GM12878 (cell line): Measurements from ENCODE around the gene GRK2. TPM values are rescaled to one million over a fixed set of nuclear protein-coding genes. Genes with fewer than 3 reads are reported as not detected.

Experiments
- ATAC-seq: fragments of 200-7000 bp; cut with Tn5 transposase; 3 replicates; pipeline ENCODE4 v1.9.1; 2020; ENCODE audit warnings: mild to moderate bottlenecking, moderate library complexity
- BruUV-seq: library from RNA; stranded (reverse); fragments of 400-500 nt; replicated peaks from 2 replicates; lab custom pipeline; 2021; lab: Mats Ljungman, UMichigan
- CTCF ChIA-PET: fragments of 300-600 bp; sonication (Branson Sonifier 250); formaldehyde crosslinking; extraction: SDS; loops from one replicate; lab custom pipeline; 2021; ENCODE audit warnings: inconsistent platforms; lab: Yijun Ruan, JAX
- POLR2A ChIA-PET: fragments of 350-600 bp; formaldehyde crosslinking; extraction: SDS; loops from one replicate; lab custom pipeline; 2021; ENCODE audit warnings: inconsistent platforms; lab: Charles Lee
- RAD21 ChIA-PET: fragments of 300-600 bp; sonication (Branson Sonifier 250); formaldehyde crosslinking; loops from one replicate; lab custom pipeline; 2023; ENCODE audit warnings: antibody characterized with exemption; ENCODE audit not compliant: unreplicated experiment; lab: Charles Lee
- SMC1A ChIA-PET: fragments of 300-600 bp; sonication (Branson Sonifier 250); formaldehyde crosslinking; loops from one replicate; lab custom pipeline; 2023; ENCODE audit not compliant: unreplicated experiment, uncharacterized antibody; lab: Charles Lee
- DNase-seq: peaks from one replicate; pipeline ENCODE4 v3.0.0-alpha.2; 2011; ENCODE audit warnings: low read depth, low spot score
- FAIRE-seq: peaks from 3 replicates; lab custom pipeline; 2011; peaks lifted over from hg19 to GRCh38; lab: Jason Lieb, UNC
- H2AFZ ChIP-seq: 2 replicates; pipeline ENCODE4 v1.6.0; 2011; ENCODE audit warnings: low read depth, low read length, control low read depth; ENCODE audit not compliant: control insufficient read depth
- H3K27ac ChIP-seq: 2 replicates; pipeline ENCODE4 v1.5.1; 2011; ENCODE audit warnings: control low read depth; ENCODE audit not compliant: control insufficient read depth, insufficient read depth
- H3K27me3 ChIP-seq, 2 experiments: replicated peaks in 1 of 2; 2 replicates each; pipeline versions ENCODE4 v1.6.0 to v1.6.1; 2011; ENCODE audit warnings: low read length in 1 of 2; ENCODE audit not compliant: control insufficient read depth in 2 of 2, insufficient read depth in 2 of 2
- H3K36me3 ChIP-seq, 2 experiments: 2 replicates each; pipeline ENCODE4 v1.5.1; 2011; ENCODE audit warnings: low read length in 1 of 2; ENCODE audit not compliant: control insufficient read depth in 2 of 2, insufficient read depth in 2 of 2
- H3K4me1 ChIP-seq: 2 replicates; pipeline ENCODE4 v1.6.1; 2011; ENCODE audit warnings: mild to moderate bottlenecking, low read length, moderate library complexity, mixed read lengths; ENCODE audit not compliant: control insufficient read depth, insufficient read depth
- H3K4me2 ChIP-seq: 2 replicates; pipeline ENCODE4 v1.6.0; 2011; ENCODE audit warnings: control low read depth; ENCODE audit not compliant: control insufficient read depth, insufficient read depth
- H3K4me3 ChIP-seq: fragments of 200-600 bp; sonication (generic); 2 replicates; pipeline ENCODE4 v1.5.1; 2016
- H3K79me2 ChIP-seq: 2 replicates; pipeline ENCODE4 v1.6.0; 2011; ENCODE audit warnings: low read length; ENCODE audit not compliant: control insufficient read depth, insufficient read depth
- H3K9ac ChIP-seq: 2 replicates; pipeline ENCODE4 v1.8.0; 2011; ENCODE audit warnings: low read length, control low read depth, mixed read lengths; ENCODE audit not compliant: control insufficient read depth, insufficient read depth
- H3K9me3 ChIP-seq: replicated peaks from 3 replicates; pipeline ENCODE4 v1.5.1; 2011; ENCODE audit warnings: mild to moderate bottlenecking, low read length; ENCODE audit not compliant: control insufficient read depth, insufficient read depth
- H4K20me1 ChIP-seq: 2 replicates; pipeline ENCODE4 v1.6.0; 2011; ENCODE audit not compliant: control insufficient read depth, insufficient read depth
- ATF7 ChIP-seq: fragments of 450-650 bp; IDR thresholded peaks from 2 replicates; pipeline ENCODE4 v1.6.1; 2016; ENCODE audit warnings: low read depth, mild to moderate bottlenecking
- BMI1 ChIP-seq: fragments of 450-650 bp; IDR thresholded peaks from 2 replicates; pipeline ENCODE4 v1.6.1; 2016; ENCODE audit warnings: mild to moderate bottlenecking, moderate library complexity, borderline replicate concordance
- EED ChIP-seq: sonication (generic); IDR thresholded peaks from 2 replicates; pipeline ENCODE4 v1.6.1; 2016; ENCODE audit warnings: antibody characterized with exemption, low read depth
- IKZF1 ChIP-seq: fragments of 450-650 bp; conservative IDR thresholded peaks from 2 replicates; pipeline ENCODE4 v1.6.1; 2017; ENCODE audit warnings: antibody characterized with exemption, mild to moderate bottlenecking
- IKZF2 ChIP-seq, 2 experiments: fragments of 450-650 bp; IDR thresholded peaks; 2 replicates each; pipeline ENCODE4 v1.6.1; 2017; ENCODE audit warnings: mild to moderate bottlenecking in 2 of 2, moderate library complexity in 2 of 2
- IRF4 ChIP-seq: IDR thresholded peaks from 2 replicates; pipeline ENCODE4 v1.6.1; 2011; ENCODE audit warnings: low read depth, low read length
- POLR2A ChIP-seq: IDR thresholded peaks from 2 replicates; pipeline ENCODE4 v1.6.1; 2011; ENCODE audit warnings: low read depth, mild to moderate bottlenecking, low read length
- RCOR1 ChIP-seq: conservative IDR thresholded peaks from 2 replicates; pipeline ENCODE4 v1.6.1; 2012; ENCODE audit warnings: low read depth, low read length, improper control_type of control experiment
- SPI1 ChIP-seq: IDR thresholded peaks from 2 replicates; pipeline ENCODE4 v1.6.1; 2011; ENCODE audit warnings: low read depth, mild to moderate bottlenecking, low read length, moderate library complexity, borderline replicate concordance; ENCODE audit not compliant: insufficient read depth
- WGBS: methylation state at CpG from one replicate; pipeline ENCODE4 v1.1.6; 2016; ENCODE audit warnings: low lambda C conversion rate; ENCODE audit not compliant: insufficient replicate concordance, insufficient coverage; ENCODE audit errors: missing lambda C conversion rate; 5-methylcytosine and 5-hydroxymethylcytosine counted together
- in situ Hi-C: fragments of 300-500 bp; cut with MboI; formaldehyde crosslinking; loops from 9 replicates; pipeline ENCODE4 v1.14.3; 2018; ENCODE audit warnings: mixed read lengths
- intact Hi-C: fragments of 100-400 bp; cut with micrococcal nuclease; formaldehyde crosslinking; loops from one replicate; pipeline ENCODE4 v1.14.2; 2022; ENCODE audit not compliant: unreplicated experiment
- polyA plus RNA-seq, 11 experiments: library from polyadenylated mRNA; depleted of rRNA in 4 of 11; unstranded in 6 of 11; stranded (reverse) in 5 of 11; fragments of >200 nt; fragmentation: Nextera tagmentation in 4 of 11; fragmentation: Illumina TruSeq in 1 of 11; extraction: Ambion mirVana in 4 of 11; extraction: Trizol in 1 of 11; gene quantifications; 1 replicate in 1 of 11; 2 replicates in 10 of 11; pipeline versions ENCODE4 v1.2.1 to v1.2.3, GENCODE V29; 2011 to 2016; ENCODE audit warnings: inconsistent platforms in 2 of 11, missing spikeins in 2 of 11, low read depth in 1 of 11
- total RNA-seq, 4 experiments: library from RNA; depleted of rRNA in 3 of 4; stranded (reverse); fragments of >200 nt in 3 of 4; fragmentation: Illumina TruSeq in 1 of 4; extraction: Trizol in 1 of 4; gene quantifications; 2 replicates each; pipeline versions ENCODE4 v1.2.1 to v1.2.3, GENCODE V29; 2013 to 2021
- TF ChIP-seq, protein P1 (sequence below): fragments of 450-650 bp; conservative IDR thresholded peaks from 2 replicates; pipeline ENCODE4 v1.6.1; 2017; ENCODE audit warnings: mild to moderate bottlenecking, moderate library complexity
- TF ChIP-seq, protein P2 (sequence below): fragments of 450-650 bp; IDR thresholded peaks from 2 replicates; pipeline ENCODE4 v1.6.1; 2017; ENCODE audit warnings: low read depth, mild to moderate bottlenecking, moderate library complexity

GRK2 gene
- total and polyA plus RNA-seq, 10 of the 15 experiments (the other 5 are each of a cell fraction or from before 2014, with no cell fraction given), result 1.0 to 160 (median 66.1) TPM

DNA sequence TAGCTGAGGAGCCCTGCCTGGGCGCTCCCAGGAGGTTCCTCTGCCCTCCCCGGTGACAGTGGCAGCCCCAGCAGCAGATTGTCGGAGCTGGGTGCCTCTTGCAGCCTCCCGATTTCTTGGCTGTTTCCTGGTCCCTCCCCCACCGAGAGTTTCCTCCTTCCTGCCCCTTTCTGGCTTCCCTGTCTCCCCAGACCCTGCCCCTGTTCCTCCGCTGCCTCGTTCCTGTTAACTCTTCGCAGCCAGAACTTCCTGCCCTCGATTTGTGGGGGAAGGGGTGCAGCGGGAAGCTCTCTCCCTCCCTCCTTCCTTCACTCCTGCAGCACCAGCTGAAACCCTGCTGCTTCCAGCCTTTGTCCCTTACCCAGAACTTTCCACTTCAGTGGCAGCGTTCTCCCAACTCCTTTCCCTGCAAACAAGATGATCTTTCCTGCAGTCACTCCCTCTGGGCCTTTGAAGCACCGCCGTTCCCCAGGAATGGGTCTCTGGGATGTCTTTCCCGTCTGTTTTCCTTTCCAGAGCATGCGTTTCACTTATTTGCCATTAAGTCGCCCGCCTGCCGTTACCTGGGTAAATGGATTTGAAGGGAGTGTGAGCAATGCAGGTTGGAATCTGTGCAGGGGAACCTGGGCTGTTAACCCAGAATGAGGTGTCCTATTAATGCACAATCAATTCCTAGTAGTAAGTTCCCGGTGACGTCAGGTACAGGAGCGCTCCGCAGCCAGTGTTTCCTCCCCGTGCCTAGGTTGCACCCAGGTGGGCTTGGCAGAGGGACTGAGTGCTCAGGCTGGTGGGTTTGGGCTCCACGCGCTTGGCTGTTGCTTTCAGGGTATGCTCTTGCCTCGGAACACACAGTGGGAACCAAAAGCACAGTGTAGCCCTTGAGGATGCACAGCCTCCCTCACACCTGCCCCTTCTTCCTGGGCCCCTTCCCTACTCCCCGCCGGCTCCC lies 4.3 kb downstream of the GRK2 start:
- in situ Hi-C loops, result no loop called here
- Histone ChIP-seq H3K27ac (peak overlapping the region; percentile 98), H3K36me3 (peaks cover 11 to 13% of the 10 kb centered on the region in 2 experiments; a peak in 3 of 4 replicates), H3K4me1 (peaks cover 65% of the 10 kb centered on the region), H3K9ac (peak overlapping the region; percentile 77), H4K20me1 (no peaks in the 10 kb centered on the region), H3K79me2 (peaks cover 94% of the 10 kb centered on the region), H3K4me2 (peak overlapping the region; percentile 100), H3K9me3 (no peaks in the 10 kb centered on the region), H3K4me3 (peak overlapping the region; percentile 81), H3K27me3 (no peaks in the 10 kb centered on the region), H2AFZ (no peak overlapping the region)
- ATAC-seq, result no peak
- no peak for TF ChIP-seq SPI1
- TF ChIP-seq POLR2A, result peak; percentile 44; the same call in 1 of the 2 replicates
- TF ChIP-seq RCOR1, result no peak
- peak; percentile 70 for TF ChIP-seq EED
- TF ChIP-seq BMI1, result no peak
- 0 out of 2 replicates have a peak, but pooled peaks have one; percentile 31 for TF ChIP-seq ATF7
- TF ChIP-seq IRF4, result 0 out of 2 replicates have a peak, but pooled peaks have one; percentile 11
- TF ChIP-seq IKZF1, result peak; percentile 44
- TF ChIP-seq IKZF2 (IDR thresholded peaks at IDR 0.05), result 0 out of 4 replicates have a peak, but pooled peaks of 1 of the 2 experiments have one; percentile 10
- TF ChIP-seq, protein P1, sequence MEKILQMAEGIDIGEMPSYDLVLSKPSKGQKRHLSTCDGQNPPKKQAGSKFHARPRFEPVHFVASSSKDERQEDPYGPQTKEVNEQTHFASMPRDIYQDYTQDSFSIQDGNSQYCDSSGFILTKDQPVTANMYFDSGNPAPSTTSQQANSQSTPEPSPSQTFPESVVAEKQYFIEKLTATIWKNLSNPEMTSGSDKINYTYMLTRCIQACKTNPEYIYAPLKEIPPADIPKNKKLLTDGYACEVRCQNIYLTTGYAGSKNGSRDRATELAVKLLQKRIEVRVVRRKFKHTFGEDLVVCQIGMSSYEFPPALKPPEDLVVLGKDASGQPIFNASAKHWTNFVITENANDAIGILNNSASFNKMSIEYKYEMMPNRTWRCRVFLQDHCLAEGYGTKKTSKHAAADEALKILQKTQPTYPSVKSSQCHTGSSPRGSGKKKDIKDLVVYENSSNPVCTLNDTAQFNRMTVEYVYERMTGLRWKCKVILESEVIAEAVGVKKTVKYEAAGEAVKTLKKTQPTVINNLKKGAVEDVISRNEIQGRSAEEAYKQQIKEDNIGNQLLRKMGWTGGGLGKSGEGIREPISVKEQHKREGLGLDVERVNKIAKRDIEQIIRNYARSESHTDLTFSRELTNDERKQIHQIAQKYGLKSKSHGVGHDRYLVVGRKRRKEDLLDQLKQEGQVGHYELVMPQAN, result no peak
- TF ChIP-seq, protein P2, sequence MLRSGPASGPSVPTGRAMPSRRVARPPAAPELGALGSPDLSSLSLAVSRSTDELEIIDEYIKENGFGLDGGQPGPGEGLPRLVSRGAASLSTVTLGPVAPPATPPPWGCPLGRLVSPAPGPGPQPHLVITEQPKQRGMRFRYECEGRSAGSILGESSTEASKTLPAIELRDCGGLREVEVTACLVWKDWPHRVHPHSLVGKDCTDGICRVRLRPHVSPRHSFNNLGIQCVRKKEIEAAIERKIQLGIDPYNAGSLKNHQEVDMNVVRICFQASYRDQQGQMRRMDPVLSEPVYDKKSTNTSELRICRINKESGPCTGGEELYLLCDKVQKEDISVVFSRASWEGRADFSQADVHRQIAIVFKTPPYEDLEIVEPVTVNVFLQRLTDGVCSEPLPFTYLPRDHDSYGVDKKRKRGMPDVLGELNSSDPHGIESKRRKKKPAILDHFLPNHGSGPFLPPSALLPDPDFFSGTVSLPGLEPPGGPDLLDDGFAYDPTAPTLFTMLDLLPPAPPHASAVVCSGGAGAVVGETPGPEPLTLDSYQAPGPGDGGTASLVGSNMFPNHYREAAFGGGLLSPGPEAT, result peak; percentile 31; the same call in 1 of the 2 replicates
- FAIRE-seq, result no peak
- ChIA-PET CTCF (interaction anchor here (0.6 to 4.9 kb wide), 9 partner anchors 8 to 112 kb away, joined by 3 to 31 read pairs (median 9); no protein-coding TSS in a partner anchor), RAD21 (interaction anchor here (1.1 to 6.6 kb wide), 11 partner anchors 7 to 111 kb away, joined by 3 to 33 read pairs (median 7); partner anchors contain the start of genes ANKRD13D and POLD4), SMC1A (interaction anchor here (0.6 to 6.1 kb wide), 9 partner anchors 9 to 213 kb away, joined by 3 to 35 read pairs (median 4); partner anchors contain the start of genes AIP and ANKRD13D), POLR2A (interaction anchor here (0.6 to 4.8 kb wide), 10 partner anchors 6 to 217 kb away, joined by 3 to 46 read pairs (median 6); partner anchors contain the start of genes ANKRD13D and POLD4)
- intact Hi-C loops, result no loop called here
- BruUV-seq, result no TSS peak
- WGBS, result 3% methylated on average over 24 of the region's 28 CpGs
- no peak for DNase-seq
